ENCODE data around the gene BEND6.

The BEND6 gene, protein sequence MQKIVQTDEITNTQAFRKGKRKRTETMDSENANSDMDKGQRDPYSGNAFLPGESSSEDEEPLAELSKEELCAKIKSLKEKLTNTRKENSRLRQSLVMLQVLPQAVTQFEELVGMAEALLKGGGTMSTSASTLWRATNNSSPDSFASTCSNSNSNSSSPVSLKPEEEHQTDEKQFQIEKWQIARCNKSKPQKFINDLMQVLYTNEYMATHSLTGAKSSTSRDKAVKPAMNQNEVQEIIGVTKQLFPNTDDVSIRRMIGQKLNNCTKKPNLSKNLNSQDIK

DNA sequence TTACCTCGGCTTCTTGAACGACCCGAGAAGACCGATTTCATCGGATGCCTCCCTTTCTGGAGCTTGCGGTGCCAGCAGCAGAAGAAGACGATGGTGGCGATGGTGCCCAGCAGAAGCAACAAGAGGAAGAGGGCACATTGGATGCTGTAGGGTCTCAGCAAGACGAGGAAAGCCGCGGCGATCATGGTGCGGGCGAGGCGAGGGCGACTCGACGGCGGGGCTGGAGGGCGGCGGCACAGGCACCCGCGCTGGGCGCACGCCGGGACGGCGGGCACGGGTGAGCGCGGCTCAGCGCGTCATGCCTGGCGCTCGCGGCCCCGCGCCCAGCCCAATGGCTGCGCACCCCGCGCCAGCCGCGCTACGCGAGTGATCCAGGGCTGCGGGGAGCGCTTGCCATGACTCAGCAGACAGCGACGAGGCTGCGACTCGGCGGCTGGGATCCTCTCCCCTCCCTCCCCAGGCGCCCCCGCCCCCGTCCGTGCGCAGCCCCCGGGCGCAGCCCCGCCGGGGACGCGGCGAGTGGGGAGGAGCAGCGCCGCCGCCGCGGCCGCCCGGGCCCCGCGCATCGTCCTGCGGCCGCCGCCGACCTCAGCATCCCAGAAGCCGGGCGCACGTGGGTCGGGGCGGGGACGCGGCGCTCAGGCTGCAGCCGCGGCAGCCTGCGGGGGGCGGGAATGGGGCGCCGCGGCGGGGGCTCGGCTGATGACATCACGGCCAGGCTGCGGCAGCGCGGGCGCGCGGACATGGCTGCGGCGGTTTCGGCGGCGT, at the start of gene BEND6:
Gene BEND6 (plus strand): TSS at position 705 of the 768 bp plus-strand sequence. CDS start 26,704 bp downstream, outside the sequence.
- DNase-seq, result peak; percentile 93

DNA sequence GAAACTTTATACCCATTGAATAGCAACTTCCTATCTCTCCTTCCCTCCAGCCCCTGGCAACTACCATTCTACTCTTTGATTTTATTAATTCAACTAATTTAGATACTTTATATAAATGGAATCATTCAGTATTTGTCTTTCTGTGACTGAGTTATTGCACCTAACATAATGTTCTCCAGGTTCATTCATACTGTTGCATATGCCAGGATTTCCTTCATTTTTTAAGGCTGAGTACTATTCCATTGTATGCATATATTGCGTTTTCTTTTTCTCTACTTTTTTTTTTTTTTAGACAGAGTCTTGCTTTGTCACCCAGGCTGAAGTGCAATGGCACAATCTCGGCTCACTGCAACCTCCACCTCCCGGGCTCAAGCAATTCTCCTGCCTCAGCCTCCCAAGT, 49.5 kb upstream of the BEND6 start:
- no peak for DNase-seq

DNA sequence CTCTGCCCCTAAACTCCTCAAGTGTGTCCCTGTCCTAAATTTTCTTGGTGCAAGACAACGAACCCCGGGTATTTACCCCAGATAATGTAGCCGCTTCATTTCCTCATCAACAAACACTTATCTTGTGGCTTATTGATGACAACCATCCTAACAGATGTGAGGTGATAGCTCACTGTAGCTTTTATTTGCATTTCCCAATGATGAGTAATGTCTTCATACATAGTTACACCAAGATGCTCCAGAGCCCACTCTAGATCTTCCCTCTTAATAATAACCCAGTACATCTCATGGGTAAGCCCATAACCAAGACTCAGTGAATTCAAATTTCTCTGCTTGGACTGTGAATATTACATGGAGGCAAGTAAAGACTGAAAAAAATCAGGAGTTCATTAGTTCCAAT, 48.2 kb upstream of the BEND6 start:
- peak; percentile 71 for DNase-seq

DNA sequence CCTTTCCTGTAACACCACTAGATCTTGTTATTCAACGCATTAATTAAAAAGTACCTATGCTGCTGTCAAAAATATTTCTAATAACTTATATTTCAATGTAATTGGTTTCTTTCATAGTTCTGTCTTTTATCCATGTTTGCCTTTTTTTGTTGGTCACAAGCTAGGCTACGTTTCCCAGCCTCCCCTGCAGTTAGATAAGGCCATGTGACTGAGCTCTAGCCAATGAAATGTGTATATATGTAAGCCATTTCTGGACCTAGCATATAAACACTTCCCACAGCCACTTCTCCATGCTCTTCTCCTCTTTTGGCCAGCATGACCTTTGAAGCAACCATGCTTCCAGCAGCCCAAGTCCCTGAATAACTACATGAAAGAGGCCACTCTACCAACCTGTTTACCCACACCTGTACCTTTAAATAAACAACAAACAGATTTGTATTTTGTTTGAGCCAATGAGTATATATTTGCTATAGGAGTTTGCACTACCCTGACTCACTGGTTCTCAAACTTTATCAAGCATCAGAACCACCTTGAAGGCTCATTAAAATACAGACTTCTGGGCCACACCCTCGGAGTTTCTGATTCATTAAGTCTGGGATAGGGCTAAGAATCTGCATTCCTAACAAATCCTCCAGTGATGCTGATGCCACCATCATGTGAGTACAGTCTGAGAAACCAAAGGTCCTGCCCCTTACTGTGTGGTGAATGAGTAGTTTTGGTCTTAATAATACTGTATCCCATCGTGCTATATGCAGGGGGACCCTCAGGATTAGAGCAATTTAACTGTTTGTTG, 45.6 kb upstream of the BEND6 start:
- DNase-seq, result no peak

DNA sequence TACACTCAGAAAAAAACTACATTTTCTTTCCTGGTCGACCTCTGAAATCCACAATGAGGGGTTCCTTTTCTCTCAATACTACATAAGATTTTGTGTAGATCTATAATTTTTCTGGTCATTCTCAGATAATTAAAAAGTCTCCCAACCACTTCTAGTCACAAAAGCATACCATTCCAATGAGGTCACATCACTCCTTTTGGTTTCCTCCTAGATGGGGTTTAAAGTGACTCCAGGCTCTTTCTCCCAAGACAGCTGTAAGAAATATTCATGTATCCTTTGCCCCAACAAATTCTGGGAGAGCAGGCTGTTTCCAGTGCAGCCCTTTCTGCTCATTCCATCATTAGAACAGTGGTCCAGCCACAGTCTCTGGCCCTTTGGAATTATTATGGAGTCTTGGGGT, 43.1 kb upstream of the BEND6 start:
- DNase-seq, result peak; percentile 90

DNA sequence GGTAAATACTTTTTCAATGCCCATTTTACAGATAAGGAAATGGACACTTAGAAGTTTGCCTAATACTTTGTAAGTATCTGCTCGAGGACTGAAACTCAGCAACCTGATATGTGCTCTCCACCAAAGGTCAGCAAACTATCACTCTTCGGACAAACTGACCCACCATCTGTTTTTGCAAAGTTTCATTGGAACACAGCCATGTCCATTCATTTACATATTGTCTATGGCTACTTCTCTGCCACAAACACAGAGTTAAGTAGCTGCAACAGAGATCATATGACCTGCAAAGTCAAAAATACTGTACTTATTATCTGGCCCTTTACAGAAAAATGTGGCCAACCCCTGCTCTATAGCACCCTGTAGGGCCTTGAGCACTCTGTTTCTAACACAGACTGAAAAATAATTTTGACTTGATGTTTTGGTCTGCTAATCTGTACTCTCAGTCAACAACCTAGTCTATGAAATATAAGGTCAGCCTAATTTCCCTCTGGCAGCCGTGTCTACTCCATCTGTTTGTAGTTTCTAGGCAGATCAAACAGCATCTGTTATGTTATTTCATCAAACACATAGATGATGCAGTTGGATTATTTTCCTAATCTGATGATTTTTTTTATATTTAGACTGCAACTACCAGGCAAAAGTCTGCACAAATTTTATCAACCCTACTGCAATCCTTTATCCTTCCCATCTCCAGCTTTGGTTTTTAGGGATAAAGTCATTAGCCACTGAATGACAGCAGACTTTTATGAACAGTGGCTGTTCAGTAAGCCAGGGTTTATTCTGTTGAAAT, 41.4 kb upstream of the BEND6 start:
- no peak for DNase-seq

DNA sequence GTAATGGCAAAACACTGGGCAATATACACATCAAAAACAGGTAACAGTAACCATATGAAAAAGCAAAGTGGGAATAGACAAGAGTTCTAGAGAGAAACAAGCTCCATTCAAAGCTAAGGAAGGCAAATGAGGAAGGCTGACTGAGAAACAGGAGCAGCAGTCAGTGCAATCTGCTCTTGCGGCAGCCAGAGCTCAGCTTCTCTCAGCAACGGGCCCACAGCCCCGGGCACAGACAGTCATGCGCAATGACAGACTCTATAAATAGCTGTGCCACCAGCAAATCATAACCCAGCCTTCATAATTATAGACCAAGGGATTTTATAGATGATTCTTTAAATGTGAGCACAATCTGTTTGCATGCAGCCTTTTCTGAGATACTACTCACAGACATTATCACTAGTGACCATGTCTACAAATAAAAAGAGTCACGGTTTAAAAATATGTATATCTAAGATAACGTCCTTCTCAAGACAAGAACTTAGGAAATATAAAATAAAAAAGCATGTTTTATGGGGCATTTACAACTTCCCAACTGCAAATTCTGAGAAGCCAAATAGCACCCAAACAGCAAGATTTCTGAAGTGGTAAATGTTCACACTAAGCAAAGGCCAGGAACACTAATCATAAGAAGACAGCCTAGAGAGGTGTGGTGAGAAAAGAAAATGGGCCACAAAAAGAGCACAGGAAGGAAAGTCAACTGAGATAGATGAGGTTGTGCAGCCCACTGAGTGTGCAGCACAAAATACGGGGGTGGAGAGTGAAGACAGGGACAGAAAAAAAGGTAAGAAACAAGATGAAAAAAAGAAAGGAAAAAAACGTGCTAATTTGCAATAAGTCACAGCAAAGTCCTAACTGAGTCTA, 39.9 kb upstream of the BEND6 start:
- no peak for DNase-seq

DNA sequence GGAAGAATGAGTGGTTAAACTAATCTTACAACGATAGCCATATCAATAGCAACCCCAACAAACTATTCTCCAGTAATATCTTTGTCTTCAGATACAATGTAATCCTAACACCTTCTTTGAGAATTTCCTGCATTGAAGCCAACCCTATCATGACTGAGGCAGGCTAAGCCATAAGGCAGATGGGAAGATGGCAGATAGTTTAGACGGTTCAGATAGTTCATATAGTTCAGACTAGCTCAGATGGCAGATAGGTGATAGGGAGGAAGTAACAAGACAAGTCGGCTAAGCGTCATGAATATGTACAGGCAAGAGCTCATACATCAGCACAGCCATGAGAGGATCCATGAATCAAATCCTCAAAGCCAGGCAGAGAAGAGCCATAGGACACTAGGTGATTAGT, 39.1 kb upstream of the BEND6 start:
- no peak for DNase-seq

DNA sequence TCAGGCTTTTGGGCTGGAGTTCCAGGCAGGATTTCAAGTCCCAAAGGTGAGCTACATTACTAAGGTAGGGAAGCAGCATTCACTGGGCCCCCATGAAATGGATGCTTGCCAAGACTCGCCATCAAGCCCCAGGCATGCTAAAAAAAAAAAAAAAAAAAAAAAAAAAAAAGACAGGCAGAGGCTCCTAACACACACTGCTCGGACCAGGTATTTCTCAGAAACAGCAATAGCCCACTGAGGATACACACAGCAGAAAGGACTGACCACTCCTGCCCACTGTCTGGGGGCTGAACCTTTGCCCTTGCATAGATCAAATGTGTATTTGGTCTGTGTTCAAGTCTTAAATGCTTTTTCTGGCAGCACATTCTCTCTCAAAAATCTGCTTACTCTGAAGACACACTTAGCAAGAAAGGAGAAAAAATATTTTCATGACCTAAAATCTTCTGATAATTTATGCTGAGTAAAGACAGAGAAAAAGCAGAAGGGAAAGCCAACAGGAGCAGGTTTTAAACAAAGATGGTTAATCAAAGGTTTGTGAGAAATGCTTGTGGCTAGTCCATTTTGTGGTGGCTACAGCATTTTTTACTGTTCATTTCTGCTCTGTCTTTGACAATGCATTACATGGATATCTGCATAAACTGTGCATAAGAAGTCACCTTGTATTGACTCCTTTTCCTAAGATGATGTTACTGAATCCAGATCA, 37.9 kb upstream of the BEND6 start:
- DNase-seq, result no peak

DNA sequence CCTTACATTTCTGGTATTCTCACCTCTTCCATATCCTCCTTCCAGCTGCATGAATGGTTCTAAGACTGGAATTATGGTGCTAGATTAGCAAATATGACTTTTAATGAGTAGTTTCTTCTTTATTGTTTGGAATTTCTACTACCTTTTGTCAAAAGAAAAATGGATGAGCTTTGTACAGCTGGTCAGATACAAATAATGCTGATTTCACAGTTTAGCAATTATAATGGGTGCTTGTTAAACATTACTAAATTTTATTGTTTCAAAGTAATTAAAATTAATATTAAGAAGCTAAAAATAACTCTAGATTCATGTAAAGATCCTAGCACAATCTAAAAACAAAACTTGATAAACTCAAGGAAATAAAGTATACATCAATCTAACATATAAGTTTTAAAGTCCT, 32.3 kb upstream of the BEND6 start:
- no peak for DNase-seq

DNA sequence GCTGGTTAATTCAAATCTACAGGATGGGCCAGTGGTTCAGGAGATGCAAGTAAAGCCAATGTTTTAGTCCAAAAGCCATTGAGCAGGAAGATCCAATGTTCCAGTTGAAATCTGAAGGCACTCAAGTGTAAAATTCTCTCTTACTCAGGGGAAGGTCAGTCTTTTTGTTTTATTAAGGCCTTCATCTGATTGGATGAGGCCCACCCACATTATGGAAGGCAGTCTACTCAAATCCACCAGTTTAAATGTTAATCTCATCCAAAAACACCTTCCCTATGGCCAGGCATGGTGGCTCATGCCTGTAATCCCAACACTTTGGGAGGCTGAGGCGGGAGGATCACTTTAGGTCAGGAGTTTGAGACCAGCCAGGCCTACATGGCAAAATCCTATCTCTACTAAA, 31.3 kb upstream of the BEND6 start:
- no peak for DNase-seq

DNA sequence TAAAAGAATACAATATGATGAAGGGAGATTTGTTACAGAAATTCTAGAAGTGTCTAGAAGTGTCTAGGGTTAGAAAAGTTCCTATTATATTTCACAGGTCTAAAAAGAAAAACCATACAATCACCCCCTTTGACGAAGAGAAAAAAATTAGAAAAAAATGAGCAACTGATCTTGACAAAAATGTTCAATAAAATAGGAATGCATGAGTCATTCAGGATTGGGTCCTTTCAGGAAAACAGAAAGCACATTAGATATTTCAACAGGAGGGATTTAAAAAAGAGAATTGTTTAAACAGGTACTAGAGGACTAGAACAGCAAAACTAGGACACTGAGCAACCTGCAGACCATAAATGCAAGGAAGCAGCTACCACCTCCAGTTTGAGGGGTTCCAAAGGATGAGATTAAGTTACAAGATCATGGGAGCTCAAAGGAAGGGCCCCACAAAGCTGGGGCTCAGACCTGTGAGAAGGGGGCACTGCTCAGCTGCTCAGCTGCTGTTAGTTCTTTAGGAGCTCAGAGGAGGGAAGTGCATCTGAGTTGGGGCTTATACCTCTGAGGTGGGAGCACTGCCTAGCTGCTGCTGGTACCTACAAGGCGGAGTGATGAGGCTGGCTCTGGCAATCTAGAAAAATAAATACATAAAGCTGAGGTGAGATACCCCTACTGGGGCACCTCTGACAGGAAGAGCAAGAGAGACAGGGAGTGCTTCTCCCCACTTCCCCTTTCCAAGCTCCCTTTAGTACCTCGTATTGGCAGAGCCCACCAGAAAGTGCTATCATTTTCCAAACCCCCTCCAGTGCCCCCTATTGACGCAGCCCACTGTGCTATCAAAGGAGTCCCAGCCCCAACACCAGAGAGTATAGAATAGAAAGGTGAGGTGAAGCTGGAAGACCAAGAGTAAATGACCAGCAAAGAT, 27.1 kb upstream of the BEND6 start:
- peak; percentile 44 for DNase-seq

DNA sequence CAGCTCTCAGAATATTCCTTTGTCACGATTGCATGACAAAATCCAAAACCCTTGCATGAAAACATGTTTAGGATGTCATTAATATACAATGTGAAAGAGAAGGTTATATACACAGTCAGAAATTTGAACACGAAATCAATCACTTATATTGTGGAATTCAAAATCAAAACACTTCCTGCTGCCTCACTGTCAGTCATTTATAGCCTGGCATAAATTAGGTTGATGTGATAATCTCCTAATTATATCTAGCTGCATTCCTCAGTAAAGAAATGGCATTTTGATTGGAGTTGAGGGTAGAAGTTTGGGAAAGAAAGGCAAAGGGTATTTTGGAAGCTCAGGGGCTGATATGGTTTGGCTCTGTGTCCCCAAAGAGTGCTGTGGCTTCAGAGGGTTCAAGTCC, 24.1 kb upstream of the BEND6 start:
- no peak for DNase-seq

DNA sequence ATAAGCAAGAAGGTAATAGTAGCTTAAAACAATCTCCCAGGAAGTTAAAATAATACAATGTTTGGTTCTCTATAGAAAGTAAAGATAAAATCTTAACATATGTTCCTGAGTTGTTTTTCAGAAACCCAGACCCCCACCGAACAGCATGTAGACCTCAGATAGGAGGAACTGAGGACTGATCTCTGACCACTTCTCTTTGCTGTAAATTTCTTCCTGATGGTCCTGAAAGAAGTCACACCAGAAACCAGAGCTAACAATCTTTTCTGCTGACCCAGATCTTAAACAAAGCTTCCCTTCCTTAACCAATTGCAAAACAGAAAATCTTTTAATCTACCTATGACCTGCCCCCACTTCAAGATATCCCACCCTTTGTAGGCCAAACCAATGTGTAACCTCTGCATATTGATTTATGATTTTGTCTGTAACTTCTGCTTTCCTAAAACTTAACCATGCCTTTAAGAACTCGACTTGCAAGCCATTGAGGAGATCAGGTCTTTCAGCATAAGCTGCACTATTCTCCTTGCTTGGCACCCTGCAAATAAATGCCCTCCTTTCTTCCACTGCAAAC, 21.9 kb upstream of the BEND6 start:
- no peak for DNase-seq

DNA sequence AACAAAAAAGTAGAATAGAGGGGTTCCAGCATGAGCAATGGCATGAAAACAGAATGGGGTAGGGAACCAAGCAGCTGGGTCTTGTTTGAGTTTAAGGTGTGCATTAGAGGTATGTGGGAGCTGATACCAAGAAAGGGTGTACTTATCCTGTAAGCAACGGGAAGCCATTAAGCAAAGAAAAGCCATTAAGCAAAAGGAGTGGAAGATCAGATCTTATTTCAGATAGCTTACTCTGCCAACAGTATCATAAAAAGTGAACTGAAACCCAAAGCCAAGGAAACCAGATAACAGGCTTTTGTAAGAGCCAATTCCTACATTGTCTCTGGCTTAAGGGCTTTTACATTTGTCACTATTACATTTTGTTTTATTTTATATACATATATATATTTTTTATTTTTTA, 21.3 kb upstream of the BEND6 start:
- DNase-seq, result no peak

DNA sequence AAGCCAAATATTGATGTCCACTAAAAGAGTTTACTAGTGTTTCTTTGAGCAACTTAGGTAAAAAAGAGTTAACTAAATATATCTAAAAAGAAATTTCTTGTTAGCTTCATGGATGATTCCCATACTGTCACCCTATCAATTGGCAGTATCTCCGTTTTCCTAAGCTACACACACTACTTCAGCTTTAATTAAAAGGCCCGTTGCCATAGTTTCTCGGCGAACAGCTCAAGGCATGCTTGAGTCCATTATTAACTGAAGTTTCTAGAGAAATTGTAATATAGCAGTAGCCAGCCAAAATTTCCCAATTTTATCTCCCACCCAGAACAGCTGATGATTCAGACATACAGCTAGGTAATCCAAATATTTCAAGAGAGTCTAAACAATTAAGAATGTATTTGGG, 20.0 kb upstream of the BEND6 start:
- DNase-seq, result peak; percentile 21

DNA sequence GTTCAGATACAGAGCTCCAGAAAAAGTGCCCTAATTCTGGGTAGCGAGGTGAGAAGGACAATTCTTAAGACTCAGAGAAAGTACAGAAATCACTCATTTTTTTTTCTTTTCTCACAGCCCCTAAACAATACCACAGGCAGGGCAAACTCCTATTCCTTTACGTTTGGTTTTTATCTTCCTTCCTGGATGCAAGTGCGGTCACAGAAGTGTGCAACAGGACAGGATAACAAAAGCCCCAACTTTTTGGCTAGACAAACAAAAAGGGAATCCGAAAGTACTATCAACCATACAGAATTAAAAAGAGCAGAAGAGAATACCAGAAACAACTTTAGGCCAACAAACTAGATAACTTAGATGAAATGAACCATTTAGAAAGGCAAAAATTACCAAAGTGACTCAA, 18.4 kb upstream of the BEND6 start:
- DNase-seq, result no peak

DNA sequence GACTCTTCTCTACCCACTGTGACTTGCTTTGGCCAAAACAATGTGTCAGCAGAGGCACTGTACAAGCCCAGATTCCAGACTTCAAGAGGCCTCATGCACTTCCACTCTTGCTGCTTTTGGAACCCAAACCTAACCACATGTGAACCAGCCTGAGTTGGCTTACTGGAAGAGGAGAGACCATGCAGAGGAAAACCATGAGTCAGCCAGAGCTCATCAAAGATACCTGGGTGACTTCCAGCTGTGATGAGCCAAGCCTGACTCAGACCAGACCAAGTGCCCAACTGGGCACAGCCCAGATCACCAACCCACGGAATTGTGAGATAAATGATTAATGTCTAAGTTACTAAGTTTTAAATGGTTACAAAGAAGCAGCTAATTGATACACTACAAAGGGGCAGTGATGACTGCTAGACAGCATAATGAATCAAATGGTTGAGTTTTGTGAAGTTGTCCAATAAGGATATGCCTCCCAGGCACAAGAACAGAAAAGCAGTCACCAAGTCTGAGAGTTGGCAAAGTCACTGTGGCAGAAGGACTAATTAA, 16.2 kb upstream of the BEND6 start:
- DNase-seq, result peak; percentile 99

DNA sequence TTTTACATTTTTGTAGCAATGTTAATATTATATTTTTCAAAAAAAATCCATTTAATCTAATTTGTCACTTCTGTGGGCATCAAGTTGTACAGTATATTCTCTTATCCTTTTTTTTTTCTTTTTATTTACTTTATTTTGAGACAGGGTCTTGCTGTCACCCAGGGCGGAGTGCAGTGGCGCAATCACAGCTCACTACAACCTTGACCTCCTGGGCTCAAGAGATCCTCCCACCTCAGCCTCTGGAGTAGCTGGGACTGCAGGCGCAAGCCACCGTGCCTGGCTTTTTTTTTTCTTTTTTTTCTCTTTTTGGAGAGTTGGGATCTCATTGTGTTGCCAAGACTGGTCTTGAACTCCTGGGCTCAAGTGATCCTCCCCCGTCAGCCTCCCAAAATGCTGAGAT, 14.4 kb upstream of the BEND6 start:
- no peak for DNase-seq

DNA sequence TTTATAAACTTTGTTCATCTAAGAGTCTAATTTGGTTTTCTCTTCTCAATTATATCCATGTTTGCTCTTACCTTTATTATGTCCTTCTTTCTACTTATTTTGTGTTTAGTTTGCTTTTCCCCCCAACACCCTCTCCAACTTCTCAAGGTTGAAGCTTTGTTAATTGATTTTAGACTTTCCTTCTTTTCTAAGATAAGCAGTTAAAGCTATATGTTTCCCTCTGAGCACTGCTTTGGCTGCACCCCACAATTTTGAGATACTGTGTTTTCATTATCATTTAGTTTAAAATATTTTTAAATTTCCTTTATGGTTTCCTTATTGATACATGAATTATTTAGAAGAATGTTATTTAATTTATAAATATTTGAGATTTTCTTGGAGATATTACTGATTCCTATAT, 13.9 kb upstream of the BEND6 start:
- DNase-seq, result no peak

All from fibroblast of skin of right biceps (primary cell).